Fibroblast of skin of back (primary cell): ENCODE results near the gene ING3.
"Not testable (repeated sequence)": the region's sequence is repeated elsewhere in the genome, so short reads cannot be mapped to it uniquely, and the experiment has no call there.

Source experiments
- DNase-seq: peaks from one replicate; pipeline ENCODE4 v3.0.0-alpha.2; 2013

Gene ING3

GRCh38 chr7:120951826-120952225 lies 1.2 kb downstream of the ING3 start:
- DNase-seq, result no peak

- DNase-seq, result no peak
These were observed 5.1 kb downstream of the ING3 start for GRCh38 chr7:120955577-120956149.

GRCh38 chr7:120959929-120960484 lies 9.4 kb downstream of the ING3 start:
- DNase-seq, result no peak

GRCh38 chr7:120960714-120961113 lies 10.1 kb downstream of the ING3 start:
- DNase-seq, result no peak

GRCh38 chr7:120961638-120962173 lies 11.1 kb downstream of the ING3 start:
- no peak for DNase-seq

GRCh38 chr7:120964088-120964487 lies 13.5 kb downstream of the ING3 start:
- DNase-seq, result no peak

GRCh38 chr7:120966961-120967360 lies 16.4 kb downstream of the ING3 start:
- no peak for DNase-seq

- no peak for DNase-seq
These were observed 23.3 kb downstream of the ING3 start for GRCh38 chr7:120973849-120974248.

GRCh38 chr7:120979765-120980499 lies 29.4 kb downstream of the ING3 start:
- DNase-seq, result peak; percentile 54

GRCh38 chr7:120981117-120981516 lies 30.5 kb downstream of the ING3 start:
- DNase-seq, result no peak

- DNase-seq, result peak; percentile 81
These were observed 31.5 kb downstream of the ING3 start for GRCh38 chr7:120981888-120982615.

GRCh38 chr7:120983592-120983991 lies 33.0 kb downstream of the ING3 start:
- not testable (repeated sequence) for DNase-seq

GRCh38 chr7:120984406-120984805 lies 33.8 kb downstream of the ING3 start:
- DNase-seq, result no peak

- no peak for DNase-seq
These were observed 34.7 kb downstream of the ING3 start for GRCh38 chr7:120985130-120985758.

- DNase-seq, result no peak
These were observed 35.3 kb downstream of the ING3 start for GRCh38 chr7:120985839-120986238.

GRCh38 chr7:120986650-120987049 lies 36.1 kb downstream of the ING3 start:
- no peak for DNase-seq

- DNase-seq, result no peak
These were observed 36.7 kb downstream of the ING3 start for GRCh38 chr7:120987280-120987679.

GRCh38 chr7:120987683-120988590 lies 37.4 kb downstream of the ING3 start:
- peak; percentile 89 for DNase-seq

GRCh38 chr7:120988591-120989256 lies 38.1 kb downstream of the ING3 start, which contains the start of gene CPED1:
Gene CPED1, plus strand, starts transcription at chr7:120988711. Its CDS starts 911 bp downstream, at chr7:120989622.
- DNase-seq, result peak; percentile 69
